ENCODE data around the gene TIGD1.

TIGD1 gene

GRCh38 chr2:232501794-232502390 lies 48.5 kb downstream of the TIGD1 start:
- DNase-seq (ENCODE audit: low read depth in 2 of 2): no peak

GRCh38 chr2:232501331-232501771 lies 49.0 kb downstream of the TIGD1 start:
- no peak for DNase-seq (ENCODE audit: low read depth in 2 of 2)

- no peak for DNase-seq (ENCODE audit: low read depth in 2 of 2)
Measured at GRCh38 chr2:232498452-232498851, 51.9 kb downstream of the TIGD1 start.
